ENCODE data around the gene ARRDC2. TPM values are rescaled to one million over a fixed set of nuclear protein-coding genes. Genes with fewer than 3 reads are reported as not detected.

ARRDC2 gene
- total RNA-seq, 1 donor = 8.0 TPM

- peak; percentile 97 for TF ChIP-seq CTCF (IDR thresholded peaks at IDR 0.05; ENCODE audit: insufficient read depth, low read length)
- peak; percentile 71 for DNase-seq (ENCODE audit: low read depth)
Observed at GRCh38 chr19:18007044-18007916, 690 bp upstream of the ARRDC2 start.

GRCh38 chr19:18008814-18009213 lies 844 bp downstream of the ARRDC2 start:
- TF ChIP-seq CTCF (IDR thresholded peaks at IDR 0.05; ENCODE audit: insufficient read depth, low read length) = no peak
- H3K4me3 ChIP-seq (ENCODE audit: low read depth, low read length) = no peak overlapping the region
- DNase-seq (ENCODE audit: low read depth) = no peak

More at GRCh38 chr19:18007044-18007916, 690 bp upstream of the ARRDC2 start:
- peak overlapping the region; percentile 56 for H3K4me3 ChIP-seq (ENCODE audit: low read depth, low read length)

- TF ChIP-seq CTCF (IDR thresholded peaks at IDR 0.05; ENCODE audit: insufficient read depth, low read length) = no peak
- no peak for DNase-seq (ENCODE audit: low read depth)
- H3K4me3 ChIP-seq (ENCODE audit: low read depth, low read length) = no peak overlapping the region
Observed at GRCh38 chr19:18009412-18010066, 1.6 kb downstream of the ARRDC2 start.

GRCh38 chr19:18010149-18010548 lies 2.2 kb downstream of the ARRDC2 start:
- no peak for DNase-seq (ENCODE audit: low read depth)
- TF ChIP-seq CTCF (IDR thresholded peaks at IDR 0.05; ENCODE audit: insufficient read depth, low read length) = no peak
- no peak overlapping the region for H3K4me3 ChIP-seq (ENCODE audit: low read depth, low read length)

GRCh38 chr19:18013210-18014111 lies 5.5 kb downstream of the ARRDC2 start:
- TF ChIP-seq CTCF (IDR thresholded peaks at IDR 0.05; ENCODE audit: insufficient read depth, low read length) = no peak
- no peak for DNase-seq (ENCODE audit: low read depth)
- no peak overlapping the region for H3K4me3 ChIP-seq (ENCODE audit: low read depth, low read length)

- TF ChIP-seq CTCF (IDR thresholded peaks at IDR 0.05; ENCODE audit: insufficient read depth, low read length) = no peak
- H3K4me3 ChIP-seq (ENCODE audit: low read depth, low read length) = no peak overlapping the region
- no peak for DNase-seq (ENCODE audit: low read depth)
Observed at GRCh38 chr19:18014197-18014596, 6.2 kb downstream of the ARRDC2 start.

All from fibroblast of the aortic adventitia (primary cell).